Smooth muscle cell (in vitro differentiated cells): ENCODE results near the gene ADAM22. TPM values are rescaled to one million over a fixed set of nuclear protein-coding genes. Genes with fewer than 3 reads are reported as not detected.

Source experiments
- DNase-seq: peaks from one replicate; lab custom pipeline; 2025; ENCODE audit not compliant: unreplicated experiment; lab: John Stamatoyannopoulos, UW
- H2AFZ ChIP-seq: fragments of 200-600 bp; sonication (generic); 2 replicates; pipeline ENCODE4 v1.6.0; 2016; ENCODE audit warnings: antibody characterized with exemption, low read depth, mild to moderate bottlenecking
- H3F3A ChIP-seq: fragments of 200-600 bp; sonication (generic); 2 replicates; pipeline ENCODE4 v1.6.0; 2017; ENCODE audit warnings: antibody characterized with exemption, low read depth
- H3K27ac ChIP-seq: fragments of 200-600 bp; sonication (generic); 2 replicates; pipeline ENCODE4 v1.5.1; 2016; ENCODE audit warnings: low read depth, mild to moderate bottlenecking
- H3K27me3 ChIP-seq: fragments of 200-600 bp; sonication (generic); 2 replicates; pipeline ENCODE4 v1.6.1; 2016; ENCODE audit warnings: low read depth, mild to moderate bottlenecking
- H3K36me3 ChIP-seq: fragments of 200-600 bp; sonication (generic); 2 replicates; pipeline ENCODE4 v1.5.1; 2016; ENCODE audit warnings: low read depth
- H3K4me1 ChIP-seq: fragments of 200-600 bp; sonication (generic); 2 replicates; pipeline ENCODE4 v1.5.1; 2016; ENCODE audit warnings: low read depth
- H3K4me2 ChIP-seq: fragments of 200-600 bp; sonication (generic); 2 replicates; pipeline ENCODE4 v1.6.0; 2016; ENCODE audit warnings: mild to moderate bottlenecking
- H3K4me3 ChIP-seq: fragments of 200-600 bp; sonication (generic); 2 replicates; pipeline ENCODE4 v1.5.1; 2016; ENCODE audit warnings: mild to moderate bottlenecking
- H3K79me2 ChIP-seq: fragments of 200-600 bp; sonication (generic); 2 replicates; pipeline ENCODE4 v1.6.0; 2016; ENCODE audit warnings: low read depth, mild to moderate bottlenecking
- H3K9ac ChIP-seq: fragments of 200-600 bp; sonication (generic); 2 replicates; pipeline ENCODE4 v1.6.0; 2016; ENCODE audit warnings: low read depth
- H3K9me3 ChIP-seq: fragments of 200-600 bp; sonication (generic); replicated peaks from 2 replicates; pipeline ENCODE4 v1.5.1; 2016; ENCODE audit warnings: low read depth
- H4K20me1 ChIP-seq: fragments of 200-600 bp; sonication (generic); 2 replicates; pipeline ENCODE4 v1.6.0; 2016; ENCODE audit warnings: low read depth
- CTCF ChIP-seq: fragments of 200-600 bp; sonication (generic); IDR thresholded peaks from 2 replicates; pipeline ENCODE4 v1.5.1; 2017; ENCODE audit warnings: borderline replicate concordance, mild to moderate bottlenecking, antibody characterized with exemption; ENCODE audit not compliant: insufficient read depth, poor library complexity, severe bottlenecking
- WGBS: methylation state at CpG from one replicate; pipeline ENCODE4 v1.1.7; 2016; ENCODE audit warnings: low lambda C conversion rate; 5-methylcytosine and 5-hydroxymethylcytosine counted together
- polyA plus RNA-seq: library from polyadenylated mRNA; unstranded; fragments of >200 nt; fragmentation: Nextera tagmentation; extraction: Ambion mirVana; gene quantifications from 2 replicates; pipeline ENCODE4 v1.2.1, GENCODE V29; 2016
- total RNA-seq: library from RNA; depleted of rRNA; stranded (reverse); fragments of >200 nt; gene quantifications from 2 replicates; pipeline ENCODE4 v1.2.3, GENCODE V29; 2014

The ADAM22 gene
- total and polyA plus RNA-seq, 2 experiments from 2014 or later, result 0.10 to 0.22 TPM

- no peak for DNase-seq
- H3K9me3 ChIP-seq, result no peaks in the 10 kb centered on the region
Measured at GRCh38 chr7:88040694-88041093, 106.6 kb downstream of the ADAM22 start.

GRCh38 chr7:88041583-88041982, 107.5 kb downstream of the ADAM22 start:
- Histone ChIP-seq H3K27me3 (no peaks in the 10 kb centered on the region), H3K36me3 (no peaks in the 10 kb centered on the region), H4K20me1 (no peaks in the 10 kb centered on the region), H3K9me3 (no peaks in the 10 kb centered on the region), H3K9ac (no peak overlapping the region), H3K79me2 (no peaks in the 10 kb centered on the region), H3K4me1 (no peaks in the 10 kb centered on the region), H3F3A (no peaks in the 10 kb centered on the region), H3K4me3 (no peak overlapping the region), H2AFZ (no peak overlapping the region), H3K4me2 (no peak overlapping the region), H3K27ac (no peak overlapping the region)
- WGBS, result 81% methylated on average over 1 of the region's 1 CpG
- TF ChIP-seq CTCF, result no peak
- DNase-seq, result no peak

More at GRCh38 chr7:88040694-88041093, 106.6 kb downstream of the ADAM22 start:
- no peaks in the 10 kb centered on the region for H4K20me1 ChIP-seq
- H3K4me3 ChIP-seq, result no peak overlapping the region
- no peaks in the 10 kb centered on the region for H3K4me1 ChIP-seq
- 75% methylated on average over 1 of the region's 1 CpG for WGBS
- no peak overlapping the region for H3K4me2 ChIP-seq
- H3K27me3 ChIP-seq, result no peaks in the 10 kb centered on the region
- no peaks in the 10 kb centered on the region for H3K36me3 ChIP-seq
- H3K27ac ChIP-seq, result no peak overlapping the region
- H3K79me2 ChIP-seq, result no peaks in the 10 kb centered on the region
- H2AFZ ChIP-seq, result no peak overlapping the region
- no peak for TF ChIP-seq CTCF
- H3K9ac ChIP-seq, result no peak overlapping the region
- no peaks in the 10 kb centered on the region for H3F3A ChIP-seq

- Histone ChIP-seq H3K27ac (no peak overlapping the region), H3F3A (no peaks in the 10 kb centered on the region), H3K36me3 (no peaks in the 10 kb centered on the region), H3K9ac (no peak overlapping the region), H2AFZ (no peak overlapping the region), H3K4me1 (no peaks in the 10 kb centered on the region), H3K9me3 (no peaks in the 10 kb centered on the region), H3K79me2 (no peaks in the 10 kb centered on the region), H3K27me3 (no peaks in the 10 kb centered on the region), H3K4me3 (no peak overlapping the region), H4K20me1 (no peaks in the 10 kb centered on the region), H3K4me2 (no peak overlapping the region)
- no peak for TF ChIP-seq CTCF
- DNase-seq, result no peak
Measured at GRCh38 chr7:88042157-88042556, 108.1 kb downstream of the ADAM22 start.

DNA sequence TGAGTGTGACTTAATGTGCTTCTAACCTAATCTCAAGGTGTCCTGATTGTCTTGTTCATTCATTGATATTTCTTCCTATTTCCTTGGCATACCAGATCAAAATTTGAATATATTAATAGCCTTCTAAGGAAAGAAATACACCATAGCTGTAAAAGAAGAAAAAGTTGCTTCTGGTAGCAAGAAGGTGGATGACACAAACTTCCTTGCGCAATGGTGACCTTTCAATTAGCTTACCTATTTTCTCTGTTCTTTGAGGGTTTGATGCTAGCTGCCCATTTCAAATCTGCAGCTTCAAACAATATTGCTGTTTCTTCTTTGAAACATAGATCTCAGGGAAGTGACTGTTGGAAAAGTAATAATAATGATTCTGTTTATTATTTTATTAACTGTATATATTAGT, 108.8 kb downstream of the ADAM22 start:
- H4K20me1 ChIP-seq, result no peaks in the 10 kb centered on the region
- no peak overlapping the region for H3K9ac ChIP-seq
- H3K4me3 ChIP-seq, result no peak overlapping the region
- no peaks in the 10 kb centered on the region for H3F3A ChIP-seq
- H3K27me3 ChIP-seq, result no peaks in the 10 kb centered on the region
- no peaks in the 10 kb centered on the region for H3K4me1 ChIP-seq
- DNase-seq, result no peak
- no peaks in the 10 kb centered on the region for H3K79me2 ChIP-seq
- no peaks in the 10 kb centered on the region for H3K36me3 ChIP-seq
- no peak overlapping the region for H3K27ac ChIP-seq
- 97% methylated on average over 1 of the region's 1 CpG for WGBS
- H3K4me2 ChIP-seq, result no peak overlapping the region
- TF ChIP-seq CTCF, result no peak
- no peak overlapping the region for H2AFZ ChIP-seq
- H3K9me3 ChIP-seq, result no peaks in the 10 kb centered on the region
